Astrocyte (in vitro differentiated cells and primary cell): ENCODE data around the gene ASCC2. TPM values are rescaled to one million over a fixed set of nuclear protein-coding genes. Genes with fewer than 3 reads are reported as not detected.
A peak's percentile ranks its signal among the peaks of the same experiment; 100 is the strongest.

Experiments
- DNase-seq: peaks from one replicate; pipeline ENCODE4 v3.0.0-alpha.2; 2010; ENCODE audit warnings: low read depth
- FAIRE-seq: peaks from 2 replicates; lab custom pipeline; 2011; peaks lifted over from hg19 to GRCh38; lab: Jason Lieb, UNC
- H2AFZ ChIP-seq: 2 replicates; pipeline ENCODE4 v1.6.0; 2012; ENCODE audit warnings: low read depth, low read length, inconsistent platforms
- H3K27ac ChIP-seq: 2 replicates; pipeline ENCODE4 v1.5.1; 2011; ENCODE audit warnings: low read depth, low read length, inconsistent platforms
- H3K27me3 ChIP-seq: 2 replicates; pipeline ENCODE4 v1.6.0; 2011; ENCODE audit warnings: low read length, inconsistent platforms; ENCODE audit not compliant: insufficient read depth
- H3K36me3 ChIP-seq: 2 replicates; pipeline ENCODE4 v1.5.1; 2011; ENCODE audit warnings: low read length, inconsistent platforms; ENCODE audit not compliant: insufficient read depth
- H3K4me1 ChIP-seq: 2 replicates; pipeline ENCODE4 v1.5.1; 2011; ENCODE audit warnings: low read length, inconsistent platforms; ENCODE audit not compliant: insufficient read depth
- H3K4me2 ChIP-seq: 2 replicates; pipeline ENCODE4 v1.6.0; 2012; ENCODE audit warnings: low read length, inconsistent platforms
- H3K4me3 ChIP-seq: 2 replicates; pipeline ENCODE4 v1.5.1; 2011; ENCODE audit warnings: low read depth, mild to moderate bottlenecking, low read length, inconsistent platforms; ENCODE audit not compliant: insufficient read depth
- H3K79me2 ChIP-seq: 2 replicates; pipeline ENCODE4 v1.6.0; 2012; ENCODE audit warnings: mild to moderate bottlenecking, low read length, inconsistent platforms; ENCODE audit not compliant: insufficient read depth
- H3K9ac ChIP-seq: 2 replicates; pipeline ENCODE4 v1.6.0; 2012; ENCODE audit warnings: mild to moderate bottlenecking, low read length, inconsistent platforms
- H3K9me3 ChIP-seq: 2 replicates; pipeline ENCODE4 v1.5.1; 2012; ENCODE audit warnings: low read depth, mild to moderate bottlenecking, low read length, inconsistent platforms; ENCODE audit not compliant: insufficient read depth
- H4K20me1 ChIP-seq: 2 replicates; pipeline ENCODE4 v1.6.0; 2012; ENCODE audit warnings: low read length, inconsistent platforms; ENCODE audit not compliant: insufficient read depth
- H3K27ac Mint-ChIP-seq: one replicate; pipeline ENCODE4 v1.8.0; 2021; ENCODE audit warnings: mild to moderate bottlenecking, mixed read lengths; ENCODE audit not compliant: unreplicated experiment
- H3K27me3 Mint-ChIP-seq: one replicate; pipeline ENCODE4 v1.8.0; 2021; ENCODE audit warnings: low read depth, mixed read lengths; ENCODE audit not compliant: unreplicated experiment
- H3K36me3 Mint-ChIP-seq: one replicate; pipeline ENCODE4 v1.8.0; 2021; ENCODE audit warnings: low read depth, mixed read lengths; ENCODE audit not compliant: unreplicated experiment
- H3K4me1 Mint-ChIP-seq: one replicate; pipeline ENCODE4 v1.8.0; 2021; ENCODE audit warnings: low read depth, mixed read lengths; ENCODE audit not compliant: unreplicated experiment
- H3K4me3 Mint-ChIP-seq: one replicate; pipeline ENCODE4 v1.8.0; 2021; ENCODE audit warnings: mild to moderate bottlenecking, moderate library complexity, mixed read lengths; ENCODE audit not compliant: unreplicated experiment
- H3K9me3 Mint-ChIP-seq: one replicate; pipeline ENCODE4 v1.8.0; 2021; ENCODE audit warnings: mild to moderate bottlenecking, mixed read lengths; ENCODE audit not compliant: unreplicated experiment
- CTCF ChIP-seq: IDR thresholded peaks from 2 replicates; pipeline ENCODE4 v1.5.1; 2011; ENCODE audit warnings: low read depth, mild to moderate bottlenecking, inconsistent platforms, low read length, moderate library complexity; ENCODE audit not compliant: insufficient read depth
- EZH2 ChIP-seq: IDR thresholded peaks from 2 replicates; pipeline ENCODE4 v1.6.1; 2012; ENCODE audit warnings: mild to moderate bottlenecking, low read length, inconsistent platforms; ENCODE audit not compliant: insufficient read depth
- total RNA-seq: library from RNA; stranded (reverse); gene quantifications from 2 replicates; pipeline ENCODE4 v1.2.1, GENCODE V29; 2021

Gene ASCC2
- total RNA-seq, 1 donor from 2014 or later = 71.2 TPM

GRCh38 chr22:29767171-29768051, 70.7 kb downstream of the ASCC2 start, which contains the start of gene UQCR10:
UQCR10 (plus strand) TSS chr22:29767369; CDS start chr22:29767399, 30 bp downstream.
- TF ChIP-seq EZH2 = no peak
- TF ChIP-seq CTCF = no peak
- H3K36me3 Mint-ChIP-seq = peaks cover 3% of the 10 kb centered on the region
- H2AFZ ChIP-seq = peak within 1 kb of the TSS; percentile 100
- H3K4me1 ChIP-seq = peaks cover 18% of the 10 kb centered on the region
- no peaks in the 10 kb centered on the region for H3K27me3 ChIP-seq
- DNase-seq (peak; percentile 79), FAIRE-seq (no peak)
- H3K4me2 ChIP-seq = peak within 1 kb of the TSS; percentile 95
- peak within 1 kb of the TSS; percentile 97 for H3K9ac ChIP-seq
- H3K4me3 ChIP-seq = peak within 1 kb of the TSS; percentile 97
- no peaks in the 10 kb centered on the region for H3K9me3 Mint-ChIP-seq
- H3K4me3 Mint-ChIP-seq = peak within 1 kb of the TSS; percentile 99
- peak within 1 kb of the TSS; percentile 99 for H3K27ac Mint-ChIP-seq
- H3K9me3 ChIP-seq = no peaks in the 10 kb centered on the region
- H3K27ac ChIP-seq = peak within 1 kb of the TSS; percentile 96
- H3K4me1 Mint-ChIP-seq = peaks cover 15% of the 10 kb centered on the region
- H3K79me2 ChIP-seq = peaks cover 35% of the 10 kb centered on the region
- no peaks in the 10 kb centered on the region for H3K27me3 Mint-ChIP-seq
- peaks cover 17% of the 10 kb centered on the region for H3K36me3 ChIP-seq
- H4K20me1 ChIP-seq = peaks cover 18% of the 10 kb centered on the region

- Mint-ChIP-seq H3K4me3 (peak within 1 kb of the TSS; percentile 99), H3K27me3 (no peaks in the 10 kb centered on the region), H3K9me3 (no peaks in the 10 kb centered on the region), H3K36me3 (peaks cover 3% of the 10 kb centered on the region), H3K4me1 (peaks cover 11% of the 10 kb centered on the region), H3K27ac (peak within 1 kb of the TSS; percentile 99)
- peak within 1 kb of the TSS; percentile 100 for H2AFZ ChIP-seq
- H4K20me1 ChIP-seq = peaks cover 18% of the 10 kb centered on the region
- TF ChIP-seq EZH2 (no peak), CTCF (no peak)
- H3K4me3 ChIP-seq = peak within 1 kb of the TSS; percentile 97
- no peaks in the 10 kb centered on the region for H3K27me3 ChIP-seq
- peak within 1 kb of the TSS; percentile 97 for H3K9ac ChIP-seq
- peak within 1 kb of the TSS; percentile 96 for H3K27ac ChIP-seq
- DNase-seq (peak; percentile 93), FAIRE-seq (no peak)
- H3K9me3 ChIP-seq = no peaks in the 10 kb centered on the region
- peaks cover 17% of the 10 kb centered on the region for H3K36me3 ChIP-seq
- H3K4me1 ChIP-seq = peaks cover 17% of the 10 kb centered on the region
- peaks cover 35% of the 10 kb centered on the region for H3K79me2 ChIP-seq
- peak within 1 kb of the TSS; percentile 95 for H3K4me2 ChIP-seq
Measured at GRCh38 chr22:29766632-29767170, 71.4 kb downstream of the ASCC2 start, which contains the start of gene ZMAT5. ZMAT5 (minus strand) TSS chr22:29767007; CDS start chr22:29748544, 18,463 bp downstream.
